Measurements from ENCODE around the gene LDHB. TPM values are rescaled to one million over a fixed set of nuclear protein-coding genes. Genes with fewer than 3 reads are reported as not detected.
A peak's percentile ranks its signal among the peaks of the same experiment; 100 is the strongest.

The LDHB gene
- polyA plus RNA-seq (2011; rRNA removed) (1,881 and 2,260 TPM in 2 replicates), polyA plus RNA-seq (2017; fragmentation: RNase III; extraction: RNeasy Plus Mini Kit Qiagen cat#74134 plus additional on column Dnase treatment) (1,745 to 1,852 TPM (median 1,788 TPM) in 3 replicates), polyA minus RNA-seq (2011; rRNA and poly(A)+ RNA removed) (554 and 593 TPM in 2 replicates)
- polyA plus RNA-seq (2012; cell fraction: cytosol; rRNA removed) = 882 and 1,113 TPM in 2 replicates
- 378 and 581 TPM in 2 replicates for polyA plus RNA-seq (2012; cell fraction: nucleus; rRNA removed)

DNA sequence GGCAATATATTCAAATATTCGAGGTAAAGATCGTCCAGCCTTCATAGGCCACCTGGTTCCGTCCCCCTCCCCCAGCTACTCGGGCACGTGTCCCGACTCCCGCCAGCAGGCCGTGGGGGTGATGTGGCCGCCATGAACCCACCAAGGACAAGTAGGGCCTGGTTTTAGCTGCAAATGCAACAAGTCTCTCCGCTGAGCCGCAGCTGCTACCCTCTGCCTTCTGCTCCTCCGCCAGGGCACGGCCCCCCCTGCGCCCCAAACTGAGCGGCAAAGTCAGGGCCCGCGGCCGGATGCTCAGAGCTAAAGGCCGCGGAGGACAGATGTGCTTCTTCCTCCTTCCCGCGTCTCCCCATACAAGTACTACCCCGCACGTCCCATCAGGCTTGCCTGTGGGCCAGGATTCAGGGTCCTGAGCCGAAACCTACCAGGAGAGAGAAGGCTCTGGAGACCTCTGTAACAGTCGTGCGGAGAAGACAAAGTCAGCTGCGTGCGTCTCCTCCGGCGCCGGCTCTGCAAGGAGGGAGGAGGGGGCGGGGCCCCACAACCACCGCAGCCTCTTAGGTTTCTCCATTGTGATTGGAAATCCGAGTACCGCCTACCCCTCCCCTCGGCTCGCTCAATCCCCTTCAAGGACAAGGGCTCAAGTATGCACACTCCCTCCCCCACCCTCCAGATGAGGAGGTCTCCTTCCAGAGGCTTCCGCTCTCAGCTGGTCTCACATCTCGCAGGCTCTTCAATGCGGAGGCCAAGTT lies at the start of gene LDHB:
Gene LDHB (minus strand): TSS at position 517 of the 752 bp plus-strand sequence. CDS start 3,171 bp downstream, outside the sequence.
- ATAC-seq (peak; percentile 97 to 98), DNase-seq (ENCODE audit: low read depth in 1 of 2, low spot score in 1 of 2) (peak; percentile 86 to 98), FAIRE-seq (no peak)
- Histone ChIP-seq H3K9me3 (no peaks in the 10 kb centered on the region), H3K4me3 (peak within 1 kb of the TSS; percentile 92), H3K4me1 (peaks cover 34% of the 10 kb centered on the region), H3K27ac (peak within 1 kb of the TSS; percentile 97 to 98), H3K4me2 (peak within 1 kb of the TSS; percentile 91)
- WGBS (ENCODE audit: missing lambda C conversion rate) = 1% methylated on average over 39 of the region's 41 CpGs
- POLR2A ChIA-PET = interaction anchor here (0.8 to 2.3 kb wide), 14 partner anchors 9 to 220 kb away, joined by 3 to 36 read pairs (median 8); partner anchors contain the start of genes GOLT1B, PYROXD1 and RECQL
- CTCF ChIA-PET = interaction anchor here (0.7 to 1.8 kb wide), 5 partner anchors 8 to 44 kb away, joined by 3 to 7 read pairs (median 4); no protein-coding TSS in a partner anchor
- TF ChIP-seq BHLHE40 (IDR thresholded peaks at IDR 0.05; ENCODE audit: low read depth, low read length) (peak; percentile 79), GATA3 (IDR thresholded peaks at IDR 0.05; ENCODE audit: borderline replicate concordance) (0 out of 2 replicates have a peak, but pooled peaks have one; percentile 20), CHD2 (IDR thresholded peaks at IDR 0.05; ENCODE audit: low read length, partially characterized antibody) (peak; percentile 11), PHF8 (IDR thresholded peaks at IDR 0.05; ENCODE audit: borderline replicate concordance, low read depth) (peak; percentile 95), RNF2 (IDR thresholded peaks at IDR 0.05; ENCODE audit: borderline replicate concordance, low read depth) (0 out of 2 replicates have a peak, but pooled peaks have one; percentile 66), HOXB5 (CRISPR knock-in tag; IDR thresholded peaks at IDR 0.05) (no peak; the same call in 1 of the 2 replicates), SMC3 (IDR thresholded peaks at IDR 0.05) (0 out of 3 replicates have a peak, but pooled peaks have one; percentile 20), ESRRA (IDR thresholded peaks at IDR 0.05; ENCODE audit: borderline replicate concordance, low read length) (peak; percentile 78; the same call in 1 of the 2 replicates), HEYL (CRISPR knock-in tag; IDR thresholded peaks at IDR 0.05) (no peak), NPAS2 (CRISPR knock-in tag; IDR thresholded peaks at IDR 0.05; ENCODE audit: borderline replicate concordance) (peak; percentile 80; the same call in 1 of the 2 replicates), TFCP2L1 (CRISPR knock-in tag; IDR thresholded peaks at IDR 0.05) (0 out of 2 replicates have a peak, but pooled peaks have one; percentile 14), ZFP36 (IDR thresholded peaks at IDR 0.05; ENCODE audit: borderline replicate concordance, partially characterized antibody) (no peak), MYC (IDR thresholded peaks at IDR 0.05; ENCODE audit: borderline replicate concordance, low read length) (peak; percentile 94; the same call in 1 of the 2 replicates), ZNF302 (CRISPR knock-in tag; IDR thresholded peaks at IDR 0.05) (no peak), JUN (IDR thresholded peaks at IDR 0.05) (peak; percentile 79 to 88), TP53 (CRISPR knock-in tag; IDR thresholded peaks at IDR 0.05) (peak; percentile 21; the same call in 1 of the 2 replicates), POLR2A (IDR thresholded peaks at IDR 0.05; ENCODE audit: low read length) (peak; percentile 90), FOSB (CRISPR knock-in tag; IDR thresholded peaks at IDR 0.05) (no peak), MAZ (IDR thresholded peaks at IDR 0.05; ENCODE audit: borderline replicate concordance, low read depth, low read length) (peak; percentile 85; the same call in 1 of the 2 replicates), FOXS1 (CRISPR knock-in tag; IDR thresholded peaks at IDR 0.05) (0 out of 2 replicates have a peak, but pooled peaks have one; percentile 26)
- TF ChIP-seq, protein P1, sequence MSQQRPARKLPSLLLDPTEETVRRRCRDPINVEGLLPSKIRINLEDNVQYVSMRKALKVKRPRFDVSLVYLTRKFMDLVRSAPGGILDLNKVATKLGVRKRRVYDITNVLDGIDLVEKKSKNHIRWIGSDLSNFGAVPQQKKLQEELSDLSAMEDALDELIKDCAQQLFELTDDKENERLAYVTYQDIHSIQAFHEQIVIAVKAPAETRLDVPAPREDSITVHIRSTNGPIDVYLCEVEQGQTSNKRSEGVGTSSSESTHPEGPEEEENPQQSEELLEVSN (IDR thresholded peaks at IDR 0.05; ENCODE audit: borderline replicate concordance, low read depth) = peak; percentile 98
- TF ChIP-seq, protein P2, sequence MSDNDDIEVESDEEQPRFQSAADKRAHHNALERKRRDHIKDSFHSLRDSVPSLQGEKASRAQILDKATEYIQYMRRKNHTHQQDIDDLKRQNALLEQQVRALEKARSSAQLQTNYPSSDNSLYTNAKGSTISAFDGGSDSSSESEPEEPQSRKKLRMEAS (IDR thresholded peaks at IDR 0.05) = peak; percentile 100
- TF ChIP-seq, protein P3, sequence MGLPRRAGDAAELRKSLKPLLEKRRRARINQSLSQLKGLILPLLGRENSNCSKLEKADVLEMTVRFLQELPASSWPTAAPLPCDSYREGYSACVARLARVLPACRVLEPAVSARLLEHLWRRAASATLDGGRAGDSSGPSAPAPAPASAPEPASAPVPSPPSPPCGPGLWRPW (IDR thresholded peaks at IDR 0.05) = no peak
- TF ChIP-seq, protein P4, sequence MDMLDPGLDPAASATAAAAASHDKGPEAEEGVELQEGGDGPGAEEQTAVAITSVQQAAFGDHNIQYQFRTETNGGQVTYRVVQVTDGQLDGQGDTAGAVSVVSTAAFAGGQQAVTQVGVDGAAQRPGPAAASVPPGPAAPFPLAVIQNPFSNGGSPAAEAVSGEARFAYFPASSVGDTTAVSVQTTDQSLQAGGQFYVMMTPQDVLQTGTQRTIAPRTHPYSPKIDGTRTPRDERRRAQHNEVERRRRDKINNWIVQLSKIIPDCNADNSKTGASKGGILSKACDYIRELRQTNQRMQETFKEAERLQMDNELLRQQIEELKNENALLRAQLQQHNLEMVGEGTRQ (IDR thresholded peaks at IDR 0.05) = peak; percentile 75
- TF ChIP-seq, protein P5, sequence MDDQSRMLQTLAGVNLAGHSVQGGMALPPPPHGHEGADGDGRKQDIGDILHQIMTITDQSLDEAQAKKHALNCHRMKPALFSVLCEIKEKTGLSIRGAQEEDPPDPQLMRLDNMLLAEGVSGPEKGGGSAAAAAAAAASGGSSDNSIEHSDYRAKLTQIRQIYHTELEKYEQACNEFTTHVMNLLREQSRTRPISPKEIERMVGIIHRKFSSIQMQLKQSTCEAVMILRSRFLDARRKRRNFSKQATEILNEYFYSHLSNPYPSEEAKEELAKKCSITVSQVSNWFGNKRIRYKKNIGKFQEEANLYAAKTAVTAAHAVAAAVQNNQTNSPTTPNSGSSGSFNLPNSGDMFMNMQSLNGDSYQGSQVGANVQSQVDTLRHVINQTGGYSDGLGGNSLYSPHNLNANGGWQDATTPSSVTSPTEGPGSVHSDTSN (IDR thresholded peaks at IDR 0.05) = peak; percentile 42
- TF ChIP-seq, protein P6, sequence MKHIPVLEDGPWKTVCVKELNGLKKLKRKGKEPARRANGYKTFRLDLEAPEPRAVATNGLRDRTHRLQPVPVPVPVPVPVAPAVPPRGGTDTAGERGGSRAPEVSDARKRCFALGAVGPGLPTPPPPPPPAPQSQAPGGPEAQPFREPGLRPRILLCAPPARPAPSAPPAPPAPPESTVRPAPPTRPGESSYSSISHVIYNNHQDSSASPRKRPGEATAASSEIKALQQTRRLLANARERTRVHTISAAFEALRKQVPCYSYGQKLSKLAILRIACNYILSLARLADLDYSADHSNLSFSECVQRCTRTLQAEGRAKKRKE (CRISPR knock-in tag; IDR thresholded peaks at IDR 0.05; ENCODE audit: low read depth) = peak; percentile 3; the same call in 1 of the 2 replicates
- TF ChIP-seq, protein P7, sequence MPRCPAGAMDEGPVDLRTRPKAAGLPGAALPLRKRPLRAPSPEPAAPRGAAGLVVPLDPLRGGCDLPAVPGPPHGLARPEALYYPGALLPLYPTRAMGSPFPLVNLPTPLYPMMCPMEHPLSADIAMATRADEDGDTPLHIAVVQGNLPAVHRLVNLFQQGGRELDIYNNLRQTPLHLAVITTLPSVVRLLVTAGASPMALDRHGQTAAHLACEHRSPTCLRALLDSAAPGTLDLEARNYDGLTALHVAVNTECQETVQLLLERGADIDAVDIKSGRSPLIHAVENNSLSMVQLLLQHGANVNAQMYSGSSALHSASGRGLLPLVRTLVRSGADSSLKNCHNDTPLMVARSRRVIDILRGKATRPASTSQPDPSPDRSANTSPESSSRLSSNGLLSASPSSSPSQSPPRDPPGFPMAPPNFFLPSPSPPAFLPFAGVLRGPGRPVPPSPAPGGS (IDR thresholded peaks at IDR 0.05) = peak; percentile 94

All from A549 (cell line).